K562 (cell line): Measurements from ENCODE around the gene PREX1. TPM values are rescaled to one million over a fixed set of nuclear protein-coding genes. Genes with fewer than 3 reads are reported as not detected.

Experiments used
- ATAC-seq: fragments of 200-7000 bp; cut with Tn5 transposase; 3 replicates; pipeline ENCODE4 v1.9.1; 2020; ENCODE audit warnings: moderate library complexity
- BruUV-seq: library from RNA; stranded (reverse); fragments of 400-500 nt; replicated peaks from 2 replicates; lab custom pipeline; 2021; lab: Mats Ljungman, UMichigan
- CTCF ChIA-PET: fragments of 300-600 bp; formaldehyde crosslinking; extraction: SDS; loops from one replicate; lab custom pipeline; 2021; ENCODE audit warnings: low intra/inter-chr PET ratio; lab: Yijun Ruan, JAX
- POLR2A ChIA-PET: fragments of 300-600, 350-650 bp; sonication (Branson Sonifier 250); formaldehyde crosslinking; extraction: SDS; loops from one replicate; lab custom pipeline; 2021; ENCODE audit warnings: antibody characterized with exemption, inconsistent platforms; lab: Yijun Ruan, JAX
- DNase-seq, 4 experiments: peaks; one replicate each; pipeline versions ENCODE4 v3.0.0 to v3.0.0-alpha.2; 2011 to 2018; ENCODE audit warnings: low spot score in 3 of 4, mixed read lengths in 3 of 4; ENCODE audit errors: extremely low read depth in 1 of 4
- FAIRE-seq: peaks from 2 replicates; lab custom pipeline; 2011; peaks lifted over from hg19 to GRCh38; lab: Jason Lieb, UNC
- H2AFZ ChIP-seq: 2 replicates; pipeline ENCODE4 v1.6.0; 2011; ENCODE audit warnings: low read depth, low read length, control low read depth, inconsistent platforms
- H3K27ac ChIP-seq: fragments of 200-600 bp; 3 replicates; pipeline ENCODE4 v1.8.0; 2011; ENCODE audit warnings: low read depth, mild to moderate bottlenecking, control low read depth, inconsistent platforms, low read length, moderate library complexity, mixed read lengths; ENCODE audit errors: extremely low read depth
- H3K27me3 ChIP-seq, 2 experiments: fragments of 300-600 bp in 1 of 2; 2 replicates in 1 of 2; 3 replicates in 1 of 2; pipeline versions ENCODE4 v1.6.0 to v1.8.0; 2011; ENCODE audit warnings: inconsistent platforms in 2 of 2, low read length in 2 of 2, mild to moderate bottlenecking in 1 of 2, mixed read lengths in 1 of 2, moderate library complexity in 1 of 2; ENCODE audit not compliant: control insufficient read depth in 2 of 2, insufficient read depth in 2 of 2
- H3K36me3 ChIP-seq: fragments of 300-600 bp; 3 replicates; pipeline ENCODE4 v1.8.0; 2011; ENCODE audit warnings: mild to moderate bottlenecking, low read length, inconsistent platforms; ENCODE audit not compliant: control insufficient read depth, insufficient read depth
- H3K4me1 ChIP-seq, 2 experiments: fragments of 200-600 bp in 1 of 2; replicated peaks in 1 of 2; 2 replicates in 1 of 2; 3 replicates in 1 of 2; pipeline versions ENCODE4 v1.5.1 to v1.8.0; 2011; ENCODE audit warnings: inconsistent platforms in 2 of 2, low read length in 2 of 2, mild to moderate bottlenecking in 1 of 2, mixed read lengths in 1 of 2, moderate library complexity in 1 of 2; ENCODE audit not compliant: control insufficient read depth in 2 of 2, insufficient read depth in 2 of 2
- H3K4me2 ChIP-seq: 2 replicates; pipeline ENCODE4 v1.6.1; 2011; ENCODE audit warnings: low read length, control low read depth, inconsistent platforms, mixed read lengths; ENCODE audit not compliant: insufficient read depth
- H3K4me3 ChIP-seq: fragments of 200-600 bp; sonication (generic), shearing (Covaris generic); 2 replicates; pipeline ENCODE4 v1.5.1; 2016; ENCODE audit warnings: control low read depth, inconsistent platforms
- H3K79me2 ChIP-seq: fragments of 200-600 bp; 3 replicates; pipeline ENCODE4 v1.8.0; 2011; ENCODE audit warnings: low read length, inconsistent platforms; ENCODE audit not compliant: control insufficient read depth, insufficient read depth
- H3K9ac ChIP-seq, 2 experiments: 2 replicates each; pipeline versions ENCODE4 v1.6.0 to v1.6.1; 2011; ENCODE audit warnings: low read depth in 2 of 2, low read length in 2 of 2, control low read depth in 1 of 2, inconsistent platforms in 1 of 2, mild to moderate bottlenecking in 1 of 2, mixed read lengths in 1 of 2; ENCODE audit not compliant: insufficient read depth in 1 of 2
- H3K9me1 ChIP-seq: one replicate; pipeline ENCODE4 v1.6.0; 2011; ENCODE audit warnings: inconsistent platforms, mild to moderate bottlenecking, low read length, moderate library complexity; ENCODE audit not compliant: control insufficient read depth, insufficient read depth
- H3K9me3 ChIP-seq: replicated peaks from 2 replicates; pipeline ENCODE4 v1.5.1; 2011; ENCODE audit warnings: low read depth, low read length, inconsistent platforms; ENCODE audit not compliant: control insufficient read depth, insufficient read depth
- H4K20me1 ChIP-seq: replicated peaks from 2 replicates; pipeline ENCODE4 v1.6.1; 2011; ENCODE audit warnings: low read length, inconsistent platforms, mixed read lengths; ENCODE audit not compliant: control insufficient read depth, insufficient read depth
- KDM2B ChIP-seq: fragments of 250-450 bp; sonication (Bioruptor Pico); IDR thresholded peaks from 2 replicates; pipeline ENCODE4 v1.8.0; 2021; ENCODE audit warnings: mild to moderate bottlenecking, moderate library complexity
- ZBTB11 ChIP-seq, 3 experiments: fragments of 200-800 bp in 1 of 3; fragments of 250-450 bp in 1 of 3; fragments of 450-650 bp in 1 of 3; sonication (Bioruptor Pico) in 1 of 3; sonication (Bioruptor generic) in 1 of 3; formaldehyde crosslinking in 1 of 3; IDR thresholded peaks; 2 replicates each; pipeline versions ENCODE4 v1.6.1 to v1.8.0; 2016 to 2022; ENCODE audit warnings: mild to moderate bottlenecking in 2 of 3, missing genetic modification characterization in 2 of 3, missing compliant biosample characterization in 1 of 3, moderate library complexity in 1 of 3
- WGBS: fragments of 100-300 bp; shearing (Covaris generic); methylation state at CpG from one replicate; pipeline ENCODE4 v1.1.6; 2016; ENCODE audit warnings: low coverage, mixed read lengths; ENCODE audit not compliant: insufficient coverage; ENCODE audit errors: missing lambda C conversion rate; 5-methylcytosine and 5-hydroxymethylcytosine counted together
- in situ Hi-C: fragments of 300-500 bp; cut with MboI; formaldehyde crosslinking; loops from 4 replicates; pipeline ENCODE4 v1.15.0; 2018; ENCODE audit warnings: inconsistent platforms, mixed read lengths
- intact Hi-C: fragments of 100-400 bp; cut with micrococcal nuclease; formaldehyde crosslinking; loops from 2 replicates; pipeline ENCODE4 v1.14.2; 2022
- polyA plus RNA-seq, 8 experiments: library from polyadenylated mRNA; depleted of rRNA in 4 of 8; stranded (reverse) in 5 of 8; unstranded in 3 of 8; fragments of >200 nt; fragmentation: Nextera tagmentation in 2 of 8; fragmentation: Illumina TruSeq in 1 of 8; extraction: Ambion mirVana in 2 of 8; extraction: Trizol in 1 of 8; gene quantifications; 2 replicates each; pipeline versions ENCODE4 v1.2.1 to v1.2.3, GENCODE V29; 2011 to 2014; ENCODE audit warnings: inconsistent platforms in 1 of 8, missing spikeins in 1 of 8
- total RNA-seq, 7 experiments: library from RNA; depleted of rRNA in 6 of 7; stranded (reverse); fragments of >200 nt in 6 of 7; fragmentation: Illumina TruSeq in 2 of 7; extraction: Trizol in 2 of 7; gene quantifications; 2 replicates each; pipeline versions ENCODE4 v1.2.1 to v1.2.3, GENCODE V29; 2011 to 2021; ENCODE audit warnings: low replicate concordance in 1 of 7

Gene PREX1
- total and polyA plus RNA-seq, 9 of the 15 experiments (the other 6 are each of a cell fraction or from before 2014, with no cell fraction given), result 0.37 to 10.4 (median 4.8) TPM

- BruUV-seq, result no TSS peak
- no peak overlapping the region for H3K27ac ChIP-seq
- no peak overlapping the region for H3K9ac ChIP-seq
- no peaks in the 10 kb centered on the region for H3K79me2 ChIP-seq
- H3K9me3 ChIP-seq, result no peaks in the 10 kb centered on the region
- no peak overlapping the region for H2AFZ ChIP-seq
- 59% methylated on average over 14 of the region's 15 CpGs for WGBS
- no peaks in the 10 kb centered on the region for H3K9me1 ChIP-seq
- FAIRE-seq (no peak), DNase-seq (no peak), ATAC-seq (no peak)
- TF ChIP-seq KDM2B (CRISPR knock-in tag) (no peak), ZBTB11 (CRISPR knock-in tag; IDR thresholded peaks at IDR 0.05) (peak in 1 of 3 experiments; percentile 51; a peak in 1 of 6 replicates)
- H3K4me2 ChIP-seq, result no peak overlapping the region
- H3K36me3 ChIP-seq, result no peaks in the 10 kb centered on the region
- no peaks in the 10 kb centered on the region for H4K20me1 ChIP-seq
- peaks cover 0 to 4% of the 10 kb centered on the region in 2 experiments; a peak in 1 of 5 replicates for H3K27me3 ChIP-seq
- CTCF ChIA-PET, result no interaction called here
- POLR2A ChIA-PET, result interaction anchor here (0.6 kb wide), 2 partner anchors 9 to 314 kb away, joined by 3 read pairs; no protein-coding TSS in a partner anchor
- H3K4me1 ChIP-seq, result peaks cover 6 to 7% of the 10 kb centered on the region in 2 experiments; a peak in 3 of 5 replicates
- no peak overlapping the region for H3K4me3 ChIP-seq
- intact Hi-C loops (no loop called here), in situ Hi-C loops (no loop called here)
Observed at GRCh38 chr20:48703511-48704219, 124.1 kb downstream of the PREX1 start.
